ENCODE data around the gene SLC17A3.

Gene SLC17A3

GRCh38 chr6:25835442-25836283 is 38.4 kb downstream of the SLC17A3 start:
- no peak for DNase-seq (ENCODE audit: low read depth)

- no peak for DNase-seq (ENCODE audit: low read depth)
Measured at GRCh38 chr6:25834950-25835349, 39.1 kb downstream of the SLC17A3 start.

GRCh38 chr6:25833136-25833535 is 40.9 kb downstream of the SLC17A3 start:
- DNase-seq (ENCODE audit: low read depth) = no peak

GRCh38 chr6:25832670-25833069 is 41.4 kb downstream of the SLC17A3 start:
- DNase-seq (ENCODE audit: low read depth) = no peak

- DNase-seq (ENCODE audit: low read depth) = no peak
Measured at GRCh38 chr6:25832307-25832662, 41.8 kb downstream of the SLC17A3 start.

- DNase-seq (ENCODE audit: low read depth) = no peak
Measured at GRCh38 chr6:25831532-25832306, 42.3 kb downstream of the SLC17A3 start, which contains the start of gene SLC17A1. Gene SLC17A1, minus strand, starts transcription at chr6:25832052. Its CDS starts 1,495 bp downstream, at chr6:25830557.

GRCh38 chr6:25830458-25830857 is 43.6 kb downstream of the SLC17A3 start:
- no peak for DNase-seq (ENCODE audit: low read depth)

- DNase-seq (ENCODE audit: low read depth) = no peak
Measured at GRCh38 chr6:25829375-25829774, 44.7 kb downstream of the SLC17A3 start.

- no peak for DNase-seq (ENCODE audit: low read depth)
Measured at GRCh38 chr6:25821341-25821740, 52.7 kb downstream of the SLC17A3 start.

- DNase-seq (ENCODE audit: low read depth) = no peak
Measured at GRCh38 chr6:25816252-25816651, 57.8 kb downstream of the SLC17A3 start.

GRCh38 chr6:25815194-25815593 is 58.8 kb downstream of the SLC17A3 start:
- DNase-seq (ENCODE audit: low read depth) = no peak

GRCh38 chr6:25804804-25805203 is 69.2 kb downstream of the SLC17A3 start:
- no peak for DNase-seq (ENCODE audit: low read depth)

GRCh38 chr6:25801436-25801835 is 72.6 kb downstream of the SLC17A3 start:
- DNase-seq (ENCODE audit: low read depth) = no peak
